ENCODE measurements around the gene ARPC1A. TPM values are rescaled to one million over a fixed set of nuclear protein-coding genes. Genes with fewer than 3 reads are reported as not detected.
A peak's percentile ranks its signal among the peaks of the same experiment; 100 is the strongest.

ARPC1A gene
- polyA plus RNA-seq, 1 experiment = 243 TPM

GRCh38 chr7:99365318-99366141, 39.8 kb downstream of the ARPC1A start:
- Histone ChIP-seq H3K36me3 (ENCODE audit: control insufficient read depth, insufficient read depth, low read length) (peaks cover 20% of the 10 kb centered on the region), H3K27me3 (ENCODE audit: control insufficient read depth, insufficient read depth, low read length) (no peaks in the 10 kb centered on the region), H3K4me3 (ENCODE audit: low read depth, low read length) (no peak overlapping the region)
- ChIA-PET CTCF (interaction anchor here (1.2 to 2.1 kb wide), 3 partner anchors 8 to 55 kb away, joined by 3 to 5 read pairs (median 3); no protein-coding TSS in a partner anchor), POLR2A (no interaction called here)
- no peak for DNase-seq (ENCODE audit: low read depth)
- TF ChIP-seq CTCF (IDR thresholded peaks at IDR 0.05; ENCODE audit: insufficient read depth, low read depth, low read length) = peak; percentile 59

GRCh38 chr7:99366646-99367045, 40.9 kb downstream of the ARPC1A start:
- POLR2A ChIA-PET = no interaction called here
- peaks cover 20% of the 10 kb centered on the region for H3K36me3 ChIP-seq (ENCODE audit: control insufficient read depth, insufficient read depth, low read length)
- no peak for DNase-seq (ENCODE audit: low read depth)
- CTCF ChIA-PET = interaction anchor here (0.6 to 1.2 kb wide), 2 partner anchors 24 to 54 kb away, joined by 3 to 4 read pairs; no protein-coding TSS in a partner anchor
- no peaks in the 10 kb centered on the region for H3K27me3 ChIP-seq (ENCODE audit: control insufficient read depth, insufficient read depth, low read length)
- TF ChIP-seq CTCF (IDR thresholded peaks at IDR 0.05; ENCODE audit: insufficient read depth, low read depth, low read length) = no peak
- H3K4me3 ChIP-seq (ENCODE audit: low read depth, low read length) = no peak overlapping the region

- TF ChIP-seq CTCF (IDR thresholded peaks at IDR 0.05; ENCODE audit: insufficient read depth, low read depth, low read length) = no peak
- ChIA-PET POLR2A (no interaction called here), CTCF (interaction anchor here (0.6 to 1.3 kb wide), 4 partner anchors 11 to 329 kb away, joined by 3 read pairs; no protein-coding TSS in a partner anchor)
- H3K36me3 ChIP-seq (ENCODE audit: control insufficient read depth, insufficient read depth, low read length) = peaks cover 20% of the 10 kb centered on the region
- no peak for DNase-seq (ENCODE audit: low read depth)
- no peaks in the 10 kb centered on the region for H3K27me3 ChIP-seq (ENCODE audit: control insufficient read depth, insufficient read depth, low read length)
- H3K4me3 ChIP-seq (ENCODE audit: low read depth, low read length) = no peak overlapping the region
Observed at GRCh38 chr7:99368750-99369389, 43.2 kb downstream of the ARPC1A start.

GRCh38 chr7:99369767-99370391, 44.2 kb downstream of the ARPC1A start:
- DNase-seq (ENCODE audit: low read depth) = no peak
- H3K27me3 ChIP-seq (ENCODE audit: control insufficient read depth, insufficient read depth, low read length) = no peaks in the 10 kb centered on the region
- CTCF ChIA-PET = interaction anchor here (0.8 to 1.3 kb wide), 2 partner anchors 29 to 330 kb away, joined by 3 read pairs; no protein-coding TSS in a partner anchor
- POLR2A ChIA-PET = interaction anchor here (1.0 kb wide), 1 partner anchor 39 kb away, joined by 3 read pairs; the partner anchor contains the start of gene BUD31
- no peak for TF ChIP-seq CTCF (IDR thresholded peaks at IDR 0.05; ENCODE audit: insufficient read depth, low read depth, low read length)
- no peak overlapping the region for H3K4me3 ChIP-seq (ENCODE audit: low read depth, low read length)
- H3K36me3 ChIP-seq (ENCODE audit: control insufficient read depth, insufficient read depth, low read length) = peaks cover 17% of the 10 kb centered on the region
